Measurements from ENCODE around the gene ERCC1. TPM values are rescaled to one million over a fixed set of nuclear protein-coding genes. Genes with fewer than 3 reads are reported as not detected.

ERCC1 gene
- total and polyA plus RNA-seq, 8 donors = 7.8 to 79.3 (median 49.5) TPM

DNA sequence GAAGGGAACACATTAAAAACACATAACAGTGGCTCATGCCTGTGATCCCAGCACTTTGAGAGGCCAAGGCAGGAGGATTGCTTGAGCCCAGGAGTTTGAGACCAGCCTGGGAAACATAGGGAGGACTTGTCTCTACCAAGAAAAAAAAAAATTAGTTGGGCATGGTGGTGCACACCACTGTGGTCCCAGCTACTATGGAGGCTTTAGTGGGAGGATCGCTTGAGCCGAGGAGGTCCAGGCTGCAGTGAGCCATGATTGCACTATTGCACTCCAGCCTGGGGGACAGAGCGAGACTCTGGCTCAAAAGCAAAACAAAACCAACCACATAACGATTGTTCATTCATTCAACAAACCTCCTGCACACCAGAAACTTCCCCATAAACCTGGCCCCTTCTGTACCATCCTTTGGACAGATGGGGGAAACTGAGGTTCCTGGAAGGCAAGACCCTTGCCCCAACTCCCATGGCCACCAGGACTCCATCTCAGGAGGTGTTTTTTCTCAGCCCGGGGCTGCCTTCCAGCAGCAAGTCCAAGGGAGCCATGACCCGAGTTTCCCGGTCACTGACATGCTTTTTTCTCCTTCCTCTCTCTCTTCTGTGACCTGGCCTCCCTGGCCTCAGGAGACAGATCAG lies 48.3 kb upstream of the ERCC1 start:
- Histone ChIP-seq H3K4me3 (peak overlapping the region in 2 of 4 donors; percentile 21 to 78), H3K36me3 (peaks cover 0 to 33% (median 0%) of the 10 kb centered on the region in 4 donors), H3K27me3 (peaks cover 0 to 41% (median 23%) of the 10 kb centered on the region in 3 donors), H3K4me1 (peaks cover 21 to 54% (median 37%) of the 10 kb centered on the region in 4 donors), H3K9me3 (no peaks in the 10 kb centered on the region), H3K27ac (no peak overlapping the region)
- intact Hi-C loops (cut with DNase I; ENCODE audit: low total_unique reads) = no loop called here
- no peak for DNase-seq
- 54 to 66% (median 61%) methylated on average over 7 of the region's 7 CpGs for WGBS, 5 donors
- TF ChIP-seq EP300 (IDR thresholded peaks at IDR 0.05) (no peak), POLR2AphosphoS5 (IDR thresholded peaks at IDR 0.05) (peak in 1 of 3 donors; percentile 26)

DNA sequence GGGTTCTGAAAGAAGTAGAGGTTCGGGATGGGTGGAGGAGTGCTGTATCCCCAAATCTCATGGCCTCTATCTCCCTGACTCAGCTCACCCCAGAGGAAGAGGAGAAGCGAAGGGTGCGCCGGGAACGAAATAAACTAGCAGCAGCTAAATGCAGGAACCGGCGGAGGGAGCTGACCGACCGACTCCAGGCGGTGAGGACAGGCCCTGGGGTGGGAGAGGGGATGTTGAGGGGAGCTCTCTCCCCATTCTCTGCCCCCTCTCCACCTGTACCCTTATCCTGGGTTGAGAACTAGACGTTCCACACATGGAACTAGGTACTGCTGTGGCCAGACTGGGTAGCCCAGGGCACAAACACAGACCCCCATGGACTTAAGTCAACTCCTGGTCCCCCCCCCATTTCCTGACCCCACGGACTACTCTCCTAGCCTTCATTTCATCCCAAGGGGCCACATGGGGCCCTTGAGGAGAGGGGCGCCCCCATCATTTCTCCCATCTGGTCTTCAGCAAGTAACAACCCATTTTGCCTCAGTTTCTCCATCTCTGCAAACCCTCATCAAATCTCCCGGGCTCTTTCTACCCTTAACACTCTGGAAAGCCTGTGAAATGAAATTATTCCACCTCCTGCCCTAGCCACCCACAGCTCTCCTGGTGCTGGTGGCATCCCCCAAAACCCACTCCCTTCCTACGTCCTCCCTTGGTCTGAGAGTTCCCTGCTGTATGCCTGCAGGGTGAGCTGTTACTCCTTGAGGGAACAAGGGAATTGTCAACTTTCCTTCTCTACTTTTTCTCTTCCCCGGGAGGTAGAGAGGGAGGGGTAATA lies 47.6 kb upstream of the ERCC1 start:
- intact Hi-C loops (cut with DNase I; ENCODE audit: low total_unique reads) = no loop called here
- H3K4me3 ChIP-seq = peak overlapping the region in 1 of 4 donors; percentile 78
- peaks cover 0 to 41% (median 23%) of the 10 kb centered on the region in 3 donors for H3K27me3 ChIP-seq
- H3K27ac ChIP-seq = no peak overlapping the region
- TF ChIP-seq CTCF (IDR thresholded peaks at IDR 0.05) = no peak
- TF ChIP-seq POLR2AphosphoS5 (IDR thresholded peaks at IDR 0.05) = peak in 1 of 3 donors; percentile 41
- TF ChIP-seq POLR2A (IDR thresholded peaks at IDR 0.05) = no peak
- H3K4me1 ChIP-seq = peaks cover 22 to 53% (median 41%) of the 10 kb centered on the region in 4 donors
- no peaks in the 10 kb centered on the region for H3K9me3 ChIP-seq
- peaks cover 0 to 33% (median 0%) of the 10 kb centered on the region in 4 donors for H3K36me3 ChIP-seq
- WGBS, 5 donors = 82 to 89% (median 86%) methylated on average over 16 of the region's 16 CpGs
- DNase-seq = no peak

GRCh38 chr19:45470762-45471081 lies 47.0 kb upstream of the ERCC1 start:
- TF ChIP-seq POLR2AphosphoS5 (IDR thresholded peaks at IDR 0.05) = no peak
- no peak for TF ChIP-seq EP300 (IDR thresholded peaks at IDR 0.05)
- no peak for TF ChIP-seq POLR2A (IDR thresholded peaks at IDR 0.05)
- TF ChIP-seq CTCF (IDR thresholded peaks at IDR 0.05) = no peak
- 92 to 94% (median 93%) methylated on average over 12 to 15 of the region's 15 CpGs for WGBS, 5 donors
- Histone ChIP-seq H3K4me1 (peaks cover 22 to 52% (median 41%) of the 10 kb centered on the region in 4 donors), H3K27me3 (peaks cover 0 to 41% (median 23%) of the 10 kb centered on the region in 3 donors), H3K36me3 (peaks cover 0 to 33% (median 0%) of the 10 kb centered on the region in 4 donors), H3K4me3 (peak overlapping the region in 1 of 4 donors; percentile 78), H3K27ac (peak overlapping the region in 1 of 5 donors; percentile 93), H3K9me3 (no peaks in the 10 kb centered on the region)
- no peak for DNase-seq
- intact Hi-C loops (cut with DNase I; ENCODE audit: low total_unique reads) = no loop called here

DNA sequence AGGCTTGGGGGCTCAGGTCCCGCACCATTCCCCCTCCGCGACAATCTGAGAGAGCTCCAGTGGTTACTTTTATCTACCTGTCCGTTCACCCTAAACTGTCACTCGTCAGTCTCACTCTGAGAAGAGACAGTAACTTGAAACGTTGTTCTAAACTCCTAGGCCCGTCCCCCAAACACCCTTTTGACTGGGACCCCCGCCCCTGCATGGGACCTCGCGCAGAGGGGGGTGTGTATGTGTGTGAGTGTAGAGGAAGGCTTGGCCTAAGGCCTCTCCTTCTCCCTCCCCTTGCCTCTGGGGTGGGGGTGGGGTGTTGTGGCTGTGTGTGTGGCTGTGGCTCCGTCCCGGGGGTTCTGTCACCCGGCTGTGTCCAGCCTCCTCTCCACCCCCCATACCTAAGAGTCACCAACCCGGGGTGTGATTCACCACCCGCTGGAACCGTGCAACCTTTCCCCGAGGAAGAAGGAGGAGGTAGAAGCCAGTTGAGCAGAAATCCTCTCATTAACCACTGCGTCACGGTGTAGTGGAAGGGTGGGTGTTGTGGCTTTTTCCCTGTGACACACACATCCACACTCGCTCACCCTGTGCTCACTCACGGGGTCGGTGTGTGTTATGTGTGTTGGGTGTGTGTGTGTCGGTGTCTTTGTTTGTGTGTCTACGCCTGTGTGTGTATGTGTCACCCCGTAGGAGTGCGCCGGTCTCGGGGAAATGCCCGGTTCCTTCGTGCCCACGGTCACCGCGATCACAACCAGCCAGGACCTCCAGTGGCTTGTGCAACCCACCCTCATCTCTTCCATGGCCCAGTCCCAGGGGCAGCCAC lies 46.4 kb upstream of the ERCC1 start:
- H3K4me1 ChIP-seq = peaks cover 22 to 52% (median 41%) of the 10 kb centered on the region in 4 donors
- H3K9me3 ChIP-seq = no peaks in the 10 kb centered on the region
- DNase-seq = peak in 1 of 2 donors; percentile 71
- peak overlapping the region; percentile 56 to 78 (median 70) for H3K4me3 ChIP-seq
- no peak for TF ChIP-seq EP300 (IDR thresholded peaks at IDR 0.05)
- TF ChIP-seq CTCF (IDR thresholded peaks at IDR 0.05) = no peak
- TF ChIP-seq POLR2A (IDR thresholded peaks at IDR 0.05) = peak in 1 of 4 donors; percentile 19
- peak in 1 of 3 donors; percentile 17 for TF ChIP-seq POLR2AphosphoS5 (IDR thresholded peaks at IDR 0.05)
- H3K36me3 ChIP-seq = peaks cover 0 to 33% (median 0%) of the 10 kb centered on the region in 4 donors
- intact Hi-C loops (cut with DNase I; ENCODE audit: low total_unique reads) = no loop called here
- H3K27ac ChIP-seq = peak overlapping the region; percentile 93 to 99 (median 96)
- peaks cover 0 to 41% (median 23%) of the 10 kb centered on the region in 3 donors for H3K27me3 ChIP-seq
- 18 to 40% (median 38%) methylated on average over 21 to 33 of the region's 33 CpGs for WGBS, 5 donors

Data from stomach (tissue), 9 donors.